Large intestine (tissue), 3 donors: ENCODE data around the gene ITPKB. TPM values are rescaled to one million over a fixed set of nuclear protein-coding genes. Genes with fewer than 3 reads are reported as not detected.
"Not testable (repeated sequence)": the region's sequence is repeated elsewhere in the genome, so short reads cannot be mapped to it uniquely, and the experiment has no call there.

Source experiments
- DNase-seq, 2 donors: peaks; one replicate each; pipeline versions ENCODE4 v3.0.0 to v3.0.0-alpha.2; 2013
- H3K27ac ChIP-seq: one replicate; pipeline ENCODE4 v1.5.1; 2013; ENCODE audit warnings: low read length
- H3K27me3 ChIP-seq: 2 replicates; pipeline ENCODE4 v1.6.1; 2013; ENCODE audit warnings: low read length; ENCODE audit not compliant: control insufficient read depth, insufficient read depth
- H3K36me3 ChIP-seq: 2 replicates; pipeline ENCODE4 v1.6.1; 2013; ENCODE audit warnings: low read length; ENCODE audit not compliant: control insufficient read depth, insufficient read depth
- H3K4me1 ChIP-seq: one replicate; pipeline ENCODE4 v1.6.1; 2013; ENCODE audit warnings: low read length; ENCODE audit not compliant: control insufficient read depth, insufficient read depth
- H3K4me3 ChIP-seq: one replicate; pipeline ENCODE4 v1.5.1; 2013; ENCODE audit warnings: low read length
- H3K9me3 ChIP-seq: one replicate; pipeline ENCODE4 v1.6.1; 2013; ENCODE audit warnings: mild to moderate bottlenecking, low read depth, low read length, moderate library complexity; ENCODE audit not compliant: control insufficient read depth
- WGBS: methylation state at CpG from one replicate; pipeline ENCODE4 v1.1.5; 2013; ENCODE audit warnings: low lambda C conversion rate; ENCODE audit not compliant: insufficient coverage; 5-methylcytosine and 5-hydroxymethylcytosine counted together
- polyA plus RNA-seq: library from polyadenylated mRNA; unstranded; fragments of 120-200 nt; gene quantifications from one replicate; pipeline ENCODE4 v1.2.1, GENCODE V29; 2013

ITPKB gene
- polyA plus RNA-seq, 1 donor = 13.0 TPM

DNA sequence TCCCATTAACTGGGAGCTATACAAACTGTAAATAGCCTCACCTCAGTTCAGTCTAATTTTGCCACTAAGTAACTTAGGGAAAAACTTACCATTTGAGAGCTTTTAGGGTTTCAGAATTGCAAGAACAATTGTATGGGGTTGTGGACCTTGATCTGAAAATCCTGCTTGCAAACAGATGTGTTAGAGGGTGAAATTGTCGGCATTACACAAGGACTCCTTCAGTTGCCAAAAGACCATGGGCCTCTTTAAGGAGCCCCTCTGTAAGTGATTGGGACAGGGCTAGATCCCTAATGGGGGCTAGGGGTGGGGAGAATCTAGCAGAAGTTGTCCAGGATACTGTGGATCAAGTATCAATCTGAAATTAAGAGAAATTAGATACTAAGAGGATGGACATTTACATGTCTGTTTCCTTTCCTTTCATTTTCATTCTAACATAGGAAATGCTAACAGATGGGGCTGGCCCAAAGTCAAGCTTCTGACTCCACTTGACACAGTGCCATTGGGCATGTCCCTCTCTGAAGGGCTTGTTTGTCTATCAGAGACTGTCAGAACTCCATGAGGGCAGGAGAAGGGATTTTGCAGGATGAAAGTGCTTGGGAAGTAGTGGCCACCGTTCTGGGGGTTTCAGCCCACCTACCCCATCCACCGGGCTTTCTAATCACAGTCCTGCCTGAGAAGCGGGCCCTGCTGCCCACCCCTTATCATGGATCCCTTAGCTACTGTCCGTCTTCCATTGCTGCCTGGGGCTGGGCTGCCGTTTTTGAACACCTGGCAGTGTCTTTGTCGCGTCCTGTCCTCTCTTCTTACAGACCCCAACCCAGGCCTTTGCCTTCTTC lies 135.8 kb downstream of the ITPKB start:
- no CpG with 5 or more reads among the region's 8 CpGs for WGBS
- no peak overlapping the region for H3K4me3 ChIP-seq
- H3K9me3 ChIP-seq = no peaks in the 10 kb centered on the region
- H3K36me3 ChIP-seq = no peaks in the 10 kb centered on the region
- no peak overlapping the region for H3K27ac ChIP-seq
- no peaks in the 10 kb centered on the region for H3K27me3 ChIP-seq
- DNase-seq = no peak
- H3K4me1 ChIP-seq = no peaks in the 10 kb centered on the region

DNA sequence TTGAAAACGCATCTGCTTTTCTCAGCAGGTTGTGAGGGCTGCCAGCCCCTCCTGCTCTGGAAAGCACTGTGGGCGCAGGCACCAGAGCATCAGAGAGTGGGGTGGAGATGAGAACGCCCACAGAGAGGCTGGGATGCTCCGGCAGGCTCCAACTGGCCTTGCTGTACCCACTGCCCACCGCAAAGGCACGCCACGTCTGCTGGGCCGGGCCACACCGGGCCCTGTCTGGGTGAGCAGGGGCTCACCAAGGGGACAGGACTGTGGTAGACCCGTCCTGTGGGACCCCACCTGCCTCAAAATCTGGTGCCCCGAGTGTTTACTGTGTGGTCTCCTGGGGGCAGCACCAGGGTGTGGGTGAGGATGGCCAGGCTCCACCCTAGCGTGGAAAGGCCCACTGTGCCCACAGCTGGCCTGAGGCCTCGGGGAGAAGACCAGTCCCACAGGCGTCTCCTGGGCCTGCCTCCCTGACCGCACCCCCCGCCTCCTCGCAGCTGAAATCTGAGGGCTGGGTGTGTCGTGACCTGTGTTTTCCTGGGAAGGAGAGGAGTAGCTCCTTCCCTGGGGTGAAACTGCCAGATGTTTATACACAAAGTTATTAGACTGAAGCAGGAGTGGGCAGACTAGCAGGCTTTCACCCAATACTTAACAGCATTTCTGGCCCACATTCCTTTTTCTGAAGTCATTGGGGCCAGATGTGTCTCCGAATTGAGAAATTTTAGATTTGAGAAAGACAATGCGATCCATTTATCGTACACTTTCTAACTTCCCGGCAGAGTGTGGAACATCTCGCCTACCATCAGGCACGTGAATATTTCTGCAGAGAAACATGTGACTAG lies 136.7 kb downstream of the ITPKB start:
- no peaks in the 10 kb centered on the region for H3K36me3 ChIP-seq
- H3K9me3 ChIP-seq = no peaks in the 10 kb centered on the region
- no peaks in the 10 kb centered on the region for H3K4me1 ChIP-seq
- no peak overlapping the region for H3K4me3 ChIP-seq
- DNase-seq = no peak
- WGBS = 52% methylated on average over 5 of the region's 24 CpGs
- H3K27me3 ChIP-seq = no peaks in the 10 kb centered on the region
- H3K27ac ChIP-seq = no peak overlapping the region

DNA sequence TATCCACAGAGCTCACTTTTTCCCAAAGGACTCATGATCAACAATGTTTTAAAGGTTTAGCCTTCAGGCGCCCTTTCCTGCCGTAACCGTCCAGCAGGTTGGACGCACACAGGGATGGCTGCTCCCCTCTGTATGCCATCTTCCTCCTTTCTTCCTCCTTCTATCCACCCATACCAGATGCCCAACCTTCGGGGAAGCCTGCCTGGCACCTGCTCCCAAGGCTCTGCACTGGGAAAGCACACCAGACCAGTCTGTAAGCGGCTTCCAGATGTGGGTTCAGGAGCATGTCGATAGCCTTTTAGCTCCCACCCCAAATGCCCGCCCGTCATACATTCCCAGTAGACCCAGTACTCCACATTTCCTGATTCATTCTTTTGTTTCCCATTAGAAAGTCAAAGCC lies 137.6 kb downstream of the ITPKB start:
- Histone ChIP-seq H3K9me3 (no peaks in the 10 kb centered on the region), H3K36me3 (no peaks in the 10 kb centered on the region), H3K27me3 (no peaks in the 10 kb centered on the region), H3K4me1 (no peaks in the 10 kb centered on the region), H3K4me3 (no peak overlapping the region), H3K27ac (no peak overlapping the region)
- 92% methylated on average over 7 of the region's 9 CpGs for WGBS
- no peak for DNase-seq

DNA sequence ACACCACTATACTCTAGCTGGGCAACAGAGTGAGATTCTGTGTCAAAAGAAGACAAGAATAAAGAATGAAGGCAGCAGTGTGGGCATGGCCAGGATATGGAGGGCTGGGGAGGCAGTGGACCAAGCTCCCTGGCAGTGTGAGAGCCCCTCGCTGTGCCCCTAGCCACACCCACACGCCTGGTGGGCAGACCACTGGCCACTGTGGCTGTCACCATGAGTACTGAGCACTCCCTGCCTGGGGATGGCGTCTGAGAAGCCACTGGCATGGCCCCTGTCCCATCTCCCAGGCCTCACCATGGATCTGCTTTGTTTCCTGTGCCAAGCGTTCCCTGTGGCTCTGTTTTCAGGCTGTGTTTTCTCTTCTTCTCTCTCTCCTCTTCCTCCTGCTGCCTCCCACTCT lies 138.8 kb downstream of the ITPKB start:
- Histone ChIP-seq H3K4me3 (no peak overlapping the region), H3K27me3 (no peaks in the 10 kb centered on the region), H3K9me3 (no peaks in the 10 kb centered on the region), H3K36me3 (no peaks in the 10 kb centered on the region), H3K27ac (no peak overlapping the region), H3K4me1 (no peaks in the 10 kb centered on the region)
- DNase-seq = no peak
- WGBS = no CpG with 5 or more reads among the region's 4 CpGs

DNA sequence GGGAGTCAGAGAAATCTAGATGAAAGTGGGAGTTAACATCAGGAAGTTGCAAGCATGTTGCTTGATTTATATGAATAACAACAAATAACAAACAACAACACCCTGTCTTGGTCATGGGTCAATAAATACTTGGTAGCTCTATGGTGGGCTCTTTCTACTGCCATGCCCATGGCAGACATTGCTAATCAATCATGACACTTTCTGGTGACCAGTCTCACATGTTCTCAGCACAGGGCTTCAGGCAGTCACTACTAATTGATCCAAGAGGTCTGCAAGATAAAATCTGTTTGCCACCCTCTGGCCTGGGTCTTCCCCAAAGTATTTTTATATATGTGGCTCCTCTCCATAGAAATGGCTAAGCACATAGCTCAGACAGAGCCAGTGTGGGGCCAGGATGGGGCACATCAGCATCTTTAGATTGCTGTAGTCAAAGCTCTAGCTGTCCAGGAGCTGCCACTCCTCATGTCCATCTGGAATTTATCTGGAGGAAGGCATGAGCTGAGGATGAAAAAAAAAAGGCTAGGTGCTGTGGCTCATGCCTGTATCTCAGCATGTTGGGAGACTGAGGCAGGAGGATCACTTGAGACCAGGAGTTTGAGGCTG lies 139.3 kb downstream of the ITPKB start:
- Histone ChIP-seq H3K27me3 (no peaks in the 10 kb centered on the region), H3K27ac (no peak overlapping the region), H3K4me1 (no peaks in the 10 kb centered on the region), H3K36me3 (no peaks in the 10 kb centered on the region), H3K4me3 (no peak overlapping the region), H3K9me3 (no peaks in the 10 kb centered on the region)
- DNase-seq = no peak

DNA sequence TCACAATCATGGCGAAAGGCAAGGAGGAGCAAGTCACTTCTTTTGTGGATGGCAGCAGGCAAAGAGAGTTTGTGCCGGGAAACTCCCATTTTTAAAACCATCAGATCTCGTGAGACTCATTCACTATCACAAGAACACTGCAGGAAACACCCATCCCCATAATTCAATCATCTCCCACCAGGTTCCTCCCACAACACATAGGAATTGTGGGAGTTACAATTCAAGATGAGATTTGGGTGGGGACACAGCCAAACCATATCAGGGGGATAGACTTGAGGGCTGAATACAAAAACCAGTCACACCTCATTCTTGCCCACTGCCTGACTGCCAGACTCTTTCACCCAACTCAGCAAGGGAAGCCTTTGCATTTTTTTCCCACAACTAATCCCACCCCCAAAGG lies 140.1 kb downstream of the ITPKB start:
- not testable (repeated sequence) for DNase-seq

DNA sequence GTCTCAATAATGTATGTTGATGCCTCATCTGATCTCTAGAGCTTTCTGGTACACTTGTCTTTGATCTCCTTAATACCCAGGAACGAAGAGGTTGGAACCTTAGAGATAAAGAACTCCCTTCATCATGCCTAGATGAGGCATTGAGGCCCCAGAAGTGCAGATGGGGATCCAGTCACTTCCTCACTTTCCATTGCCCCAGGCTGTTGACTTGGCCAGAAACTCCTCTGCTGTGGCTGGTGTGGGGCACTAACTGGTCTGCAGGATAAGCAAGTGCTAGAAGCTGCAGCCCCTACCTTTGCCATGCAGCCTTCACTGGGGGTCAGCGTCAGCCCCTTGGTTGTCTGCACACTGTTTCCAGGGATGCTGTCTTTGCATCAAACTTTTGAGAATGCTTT lies 140.6 kb downstream of the ITPKB start:
- WGBS = no CpG with 5 or more reads among the region's 2 CpGs
- H3K4me1 ChIP-seq = no peaks in the 10 kb centered on the region
- DNase-seq = no peak

More for the DNA sequence above, 140.1 kb downstream of the ITPKB start:
- H3K4me3 ChIP-seq, H3K27ac ChIP-seq, H3K4me1 ChIP-seq, H3K27me3 ChIP-seq, H3K9me3 ChIP-seq, H3K36me3 ChIP-seq: not testable (repeated sequence)
- no CpG with 5 or more reads among the region's 3 CpGs for WGBS

DNA sequence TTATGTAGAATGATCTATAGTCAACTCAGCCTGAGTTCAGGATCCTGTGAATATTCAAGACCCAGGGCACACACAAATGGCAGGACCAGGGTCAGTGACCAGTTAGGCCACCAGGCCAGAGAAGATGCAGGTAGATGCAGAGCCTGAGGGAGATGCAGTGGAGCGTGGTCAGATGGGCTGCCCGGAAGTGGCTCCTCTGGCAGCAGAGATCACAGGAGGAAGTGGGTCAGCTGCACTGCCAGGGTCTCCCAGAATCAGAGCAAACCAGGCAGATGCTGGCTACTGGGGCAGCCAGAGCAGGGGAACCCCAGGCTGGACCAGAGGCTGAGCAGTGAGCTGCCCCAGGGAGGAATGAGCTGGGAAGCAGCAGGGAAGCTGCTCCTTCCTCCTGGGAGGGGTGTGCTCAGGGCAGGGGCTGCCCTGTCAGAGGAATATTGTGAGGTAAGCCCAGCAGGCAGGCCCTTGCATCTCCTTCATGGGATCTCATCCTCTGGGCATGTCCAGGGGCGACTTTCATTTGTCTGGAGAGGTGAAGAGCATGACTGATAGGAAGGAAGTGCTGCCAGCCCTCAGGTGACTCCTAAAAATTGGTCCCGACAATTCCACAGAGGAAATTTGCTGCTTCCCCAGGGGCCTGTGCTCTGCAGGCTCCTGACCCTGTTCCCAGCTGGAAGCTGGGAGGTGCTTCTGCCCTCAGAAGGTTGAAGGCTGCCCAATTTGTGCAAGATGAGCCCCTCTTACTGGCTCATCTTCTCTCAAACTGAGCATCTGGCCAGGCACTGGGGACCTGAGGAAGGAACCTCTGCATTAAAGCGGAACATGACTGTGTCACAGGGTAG lies 141.2 kb downstream of the ITPKB start:
- Histone ChIP-seq H3K36me3 (no peaks in the 10 kb centered on the region), H3K4me1 (no peaks in the 10 kb centered on the region), H3K9me3 (no peaks in the 10 kb centered on the region), H3K27ac (no peak overlapping the region), H3K4me3 (no peak overlapping the region), H3K27me3 (peaks cover 4% of the 10 kb centered on the region)
- no CpG with 5 or more reads among the region's 5 CpGs for WGBS
- no peak for DNase-seq

More for the DNA sequence above, 140.6 kb downstream of the ITPKB start:
- no peaks in the 10 kb centered on the region for H3K36me3 ChIP-seq
- H3K27me3 ChIP-seq = peaks cover 4% of the 10 kb centered on the region
- H3K27ac ChIP-seq = no peak overlapping the region
- no peak overlapping the region for H3K4me3 ChIP-seq
- H3K9me3 ChIP-seq = no peaks in the 10 kb centered on the region

DNA sequence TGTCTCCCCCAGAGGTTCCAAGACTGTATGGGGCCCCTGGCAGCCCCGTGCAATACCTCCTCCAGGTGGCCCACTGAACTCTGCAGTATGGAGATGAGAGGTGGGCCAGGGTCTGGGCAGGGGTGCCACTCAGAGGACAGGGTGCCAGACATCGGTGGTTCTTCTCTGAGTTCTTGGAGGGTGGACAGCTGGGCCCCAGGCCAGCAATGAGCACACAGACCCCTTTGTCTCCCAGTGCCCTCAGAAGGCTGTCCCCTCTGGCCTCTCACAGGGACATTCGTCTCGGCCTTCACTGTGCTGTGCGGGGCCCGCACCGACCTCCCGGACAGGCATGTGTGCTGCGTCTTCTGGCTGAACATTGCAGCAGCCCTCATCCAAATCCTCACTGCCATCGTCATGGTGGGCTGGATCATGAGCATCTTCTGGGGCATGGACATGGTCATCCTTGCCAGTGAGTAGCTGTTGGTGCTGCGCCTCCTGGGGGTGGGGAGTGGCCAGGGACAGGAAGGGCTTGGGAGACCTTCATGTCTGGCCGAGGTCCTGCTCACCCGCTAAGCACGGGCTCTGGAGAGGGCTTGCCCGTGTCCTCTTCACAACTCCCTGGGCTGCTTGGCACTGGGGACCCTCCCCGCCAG lies 142.4 kb downstream of the ITPKB start:
- no peak for DNase-seq
- no CpG with 5 or more reads among the region's 16 CpGs for WGBS
- Histone ChIP-seq H3K9me3 (no peaks in the 10 kb centered on the region), H3K4me3 (no peak overlapping the region), H3K36me3 (no peaks in the 10 kb centered on the region), H3K27ac (no peak overlapping the region), H3K4me1 (no peaks in the 10 kb centered on the region), H3K27me3 (peaks cover 4% of the 10 kb centered on the region)
